ENCODE data around the gene SPATA31E1.

Gene SPATA31E1

DNA sequence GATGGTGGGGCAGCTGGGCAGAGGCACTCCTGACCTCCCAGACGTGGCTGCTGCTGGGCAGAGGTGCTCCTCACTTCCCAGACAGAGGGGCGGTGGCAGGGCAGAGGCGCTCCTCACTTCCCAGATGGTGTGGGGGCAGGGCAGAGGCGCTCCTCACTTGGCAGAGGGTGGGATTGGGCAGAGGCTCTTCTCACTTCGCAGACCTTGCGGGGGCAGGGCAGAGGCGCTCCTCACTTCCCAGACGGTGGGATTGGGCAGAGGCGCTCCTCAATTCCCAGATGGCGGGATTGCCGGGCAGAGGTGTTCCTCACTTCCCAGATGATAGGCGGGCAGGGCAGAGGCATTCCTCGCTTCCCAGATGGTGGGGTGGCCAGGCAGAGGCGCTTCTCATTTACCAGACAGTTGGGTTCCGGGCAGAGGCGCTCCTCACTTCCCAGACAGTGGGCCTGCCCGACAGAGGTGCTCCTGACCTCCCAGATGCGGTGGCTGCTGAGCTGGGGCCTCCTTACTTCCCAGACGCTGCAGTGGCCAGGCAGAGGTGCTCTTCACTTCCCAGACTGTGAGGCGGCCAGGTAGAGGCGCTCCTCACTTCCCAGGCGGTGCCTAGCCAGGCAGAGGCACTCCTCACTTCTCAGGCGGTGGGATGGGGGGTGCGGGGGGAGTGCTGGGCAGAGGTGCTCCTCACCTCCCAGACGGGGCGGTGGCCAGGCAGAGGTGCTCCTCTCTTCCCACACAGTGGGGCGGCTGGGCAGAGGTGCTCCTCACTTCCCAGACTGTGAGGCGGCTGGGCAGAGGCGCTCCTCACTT, 25.3 kb upstream of the SPATA31E1 start:
- no peak for ATAC-seq
- TF ChIP-seq SNAI2 (CRISPR knock-in tag; IDR thresholded peaks at IDR 0.05) (no peak), TOX (CRISPR knock-in tag; IDR thresholded peaks at IDR 0.05; ENCODE audit: borderline replicate concordance) (no peak), ESRRG (CRISPR knock-in tag; IDR thresholded peaks at IDR 0.05) (no peak), TCF4 (CRISPR knock-in tag; IDR thresholded peaks at IDR 0.05; ENCODE audit: borderline replicate concordance) (no peak), ISL1 (CRISPR knock-in tag; IDR thresholded peaks at IDR 0.05) (no peak), ZFP30 (CRISPR knock-in tag; IDR thresholded peaks at IDR 0.05) (no peak), ZC3H10 (CRISPR knock-in tag; IDR thresholded peaks at IDR 0.05) (no peak), ZNF8 (CRISPR knock-in tag; IDR thresholded peaks at IDR 0.05) (no peak), PPARA (CRISPR knock-in tag; IDR thresholded peaks at IDR 0.05; ENCODE audit: borderline replicate concordance) (no peak), GLIS3 (CRISPR knock-in tag; IDR thresholded peaks at IDR 0.05) (no peak), BACH2 (CRISPR knock-in tag; IDR thresholded peaks at IDR 0.05; ENCODE audit: borderline replicate concordance) (no peak), ZNF70 (CRISPR knock-in tag; IDR thresholded peaks at IDR 0.05) (no peak), ZFP3 (CRISPR knock-in tag; IDR thresholded peaks at IDR 0.05) (no peak)
- TF ChIP-seq, protein P1, sequence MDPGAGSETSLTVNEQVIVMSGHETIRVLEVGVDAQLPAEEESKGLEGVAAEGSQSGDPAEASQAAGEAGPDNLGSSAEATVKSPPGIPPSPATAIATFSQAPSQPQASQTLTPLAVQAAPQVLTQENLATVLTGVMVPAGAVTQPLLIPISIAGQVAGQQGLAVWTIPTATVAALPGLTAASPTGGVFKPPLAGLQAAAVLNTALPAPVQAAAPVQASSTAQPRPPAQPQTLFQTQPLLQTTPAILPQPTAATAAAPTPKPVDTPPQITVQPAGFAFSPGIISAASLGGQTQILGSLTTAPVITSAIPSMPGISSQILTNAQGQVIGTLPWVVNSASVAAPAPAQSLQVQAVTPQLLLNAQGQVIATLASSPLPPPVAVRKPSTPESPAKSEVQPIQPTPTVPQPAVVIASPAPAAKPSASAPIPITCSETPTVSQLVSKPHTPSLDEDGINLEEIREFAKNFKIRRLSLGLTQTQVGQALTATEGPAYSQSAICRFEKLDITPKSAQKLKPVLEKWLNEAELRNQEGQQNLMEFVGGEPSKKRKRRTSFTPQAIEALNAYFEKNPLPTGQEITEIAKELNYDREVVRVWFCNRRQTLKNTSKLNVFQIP (CRISPR knock-in tag; IDR thresholded peaks at IDR 0.05; ENCODE audit: borderline replicate concordance, low read depth): no peak
- TF ChIP-seq, protein P2, sequence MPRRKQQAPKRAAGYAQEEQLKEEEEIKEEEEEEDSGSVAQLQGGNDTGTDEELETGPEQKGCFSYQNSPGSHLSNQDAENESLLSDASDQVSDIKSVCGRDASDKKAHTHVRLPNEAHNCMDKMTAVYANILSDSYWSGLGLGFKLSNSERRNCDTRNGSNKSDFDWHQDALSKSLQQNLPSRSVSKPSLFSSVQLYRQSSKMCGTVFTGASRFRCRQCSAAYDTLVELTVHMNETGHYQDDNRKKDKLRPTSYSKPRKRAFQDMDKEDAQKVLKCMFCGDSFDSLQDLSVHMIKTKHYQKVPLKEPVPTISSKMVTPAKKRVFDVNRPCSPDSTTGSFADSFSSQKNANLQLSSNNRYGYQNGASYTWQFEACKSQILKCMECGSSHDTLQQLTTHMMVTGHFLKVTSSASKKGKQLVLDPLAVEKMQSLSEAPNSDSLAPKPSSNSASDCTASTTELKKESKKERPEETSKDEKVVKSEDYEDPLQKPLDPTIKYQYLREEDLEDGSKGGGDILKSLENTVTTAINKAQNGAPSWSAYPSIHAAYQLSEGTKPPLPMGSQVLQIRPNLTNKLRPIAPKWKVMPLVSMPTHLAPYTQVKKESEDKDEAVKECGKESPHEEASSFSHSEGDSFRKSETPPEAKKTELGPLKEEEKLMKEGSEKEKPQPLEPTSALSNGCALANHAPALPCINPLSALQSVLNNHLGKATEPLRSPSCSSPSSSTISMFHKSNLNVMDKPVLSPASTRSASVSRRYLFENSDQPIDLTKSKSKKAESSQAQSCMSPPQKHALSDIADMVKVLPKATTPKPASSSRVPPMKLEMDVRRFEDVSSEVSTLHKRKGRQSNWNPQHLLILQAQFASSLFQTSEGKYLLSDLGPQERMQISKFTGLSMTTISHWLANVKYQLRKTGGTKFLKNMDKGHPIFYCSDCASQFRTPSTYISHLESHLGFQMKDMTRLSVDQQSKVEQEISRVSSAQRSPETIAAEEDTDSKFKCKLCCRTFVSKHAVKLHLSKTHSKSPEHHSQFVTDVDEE (CRISPR knock-in tag; IDR thresholded peaks at IDR 0.05): no peak
- TF ChIP-seq, protein P3, sequence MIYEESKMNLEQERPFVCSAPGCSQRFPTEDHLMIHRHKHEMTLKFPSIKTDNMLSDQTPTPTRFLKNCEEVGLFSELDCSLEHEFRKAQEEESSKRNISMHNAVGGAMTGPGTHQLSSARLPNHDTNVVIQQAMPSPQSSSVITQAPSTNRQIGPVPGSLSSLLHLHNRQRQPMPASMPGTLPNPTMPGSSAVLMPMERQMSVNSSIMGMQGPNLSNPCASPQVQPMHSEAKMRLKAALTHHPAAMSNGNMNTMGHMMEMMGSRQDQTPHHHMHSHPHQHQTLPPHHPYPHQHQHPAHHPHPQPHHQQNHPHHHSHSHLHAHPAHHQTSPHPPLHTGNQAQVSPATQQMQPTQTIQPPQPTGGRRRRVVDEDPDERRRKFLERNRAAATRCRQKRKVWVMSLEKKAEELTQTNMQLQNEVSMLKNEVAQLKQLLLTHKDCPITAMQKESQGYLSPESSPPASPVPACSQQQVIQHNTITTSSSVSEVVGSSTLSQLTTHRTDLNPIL (CRISPR knock-in tag; IDR thresholded peaks at IDR 0.05; ENCODE audit: low read depth): no peak
- TF ChIP-seq, protein P4, sequence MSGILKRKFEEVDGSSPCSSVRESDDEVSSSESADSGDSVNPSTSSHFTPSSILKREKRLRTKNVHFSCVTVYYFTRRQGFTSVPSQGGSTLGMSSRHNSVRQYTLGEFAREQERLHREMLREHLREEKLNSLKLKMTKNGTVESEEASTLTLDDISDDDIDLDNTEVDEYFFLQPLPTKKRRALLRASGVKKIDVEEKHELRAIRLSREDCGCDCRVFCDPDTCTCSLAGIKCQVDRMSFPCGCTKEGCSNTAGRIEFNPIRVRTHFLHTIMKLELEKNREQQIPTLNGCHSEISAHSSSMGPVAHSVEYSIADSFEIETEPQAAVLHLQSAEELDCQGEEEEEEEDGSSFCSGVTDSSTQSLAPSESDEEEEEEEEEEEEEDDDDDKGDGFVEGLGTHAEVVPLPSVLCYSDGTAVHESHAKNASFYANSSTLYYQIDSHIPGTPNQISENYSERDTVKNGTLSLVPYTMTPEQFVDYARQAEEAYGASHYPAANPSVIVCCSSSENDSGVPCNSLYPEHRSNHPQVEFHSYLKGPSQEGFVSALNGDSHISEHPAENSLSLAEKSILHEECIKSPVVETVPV (CRISPR knock-in tag; IDR thresholded peaks at IDR 0.05): no peak

DNA sequence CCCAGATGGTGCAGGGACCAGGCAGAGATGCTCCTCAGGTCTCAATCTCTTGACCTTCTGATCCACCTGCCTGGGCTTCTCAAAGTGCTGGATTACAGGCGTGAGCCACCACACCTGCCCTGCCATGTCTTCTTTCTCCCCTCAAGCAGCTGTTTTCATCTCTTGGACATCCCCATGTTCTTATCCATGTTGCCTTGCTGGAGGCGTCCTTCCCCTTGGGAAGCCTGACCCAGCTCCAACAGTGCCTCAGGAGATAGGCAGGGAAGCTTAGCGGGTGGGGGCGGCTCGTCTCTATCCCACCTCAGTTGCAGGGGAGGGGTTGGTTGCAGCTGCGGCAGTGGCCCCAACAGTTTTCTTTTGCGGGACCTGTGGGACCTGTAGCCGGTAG, 24.7 kb upstream of the SPATA31E1 start:
- ATAC-seq: no peak
- TF ChIP-seq TCF4 (CRISPR knock-in tag; IDR thresholded peaks at IDR 0.05; ENCODE audit: borderline replicate concordance): no peak
- no peak for TF ChIP-seq OSR1 (CRISPR knock-in tag; IDR thresholded peaks at IDR 0.05)
- no peak for TF ChIP-seq TOX (CRISPR knock-in tag; IDR thresholded peaks at IDR 0.05; ENCODE audit: borderline replicate concordance)
- TF ChIP-seq ZFP30 (CRISPR knock-in tag; IDR thresholded peaks at IDR 0.05): no peak
- no peak for TF ChIP-seq PPARA (CRISPR knock-in tag; IDR thresholded peaks at IDR 0.05; ENCODE audit: borderline replicate concordance)
- TF ChIP-seq, protein P4 (CRISPR knock-in tag; IDR thresholded peaks at IDR 0.05): no peak
- no peak for TF ChIP-seq ZNF565 (CRISPR knock-in tag; conservative IDR thresholded peaks at IDR 0.05; ENCODE audit: low read depth)
- no peak for TF ChIP-seq CSDC2 (CRISPR knock-in tag; IDR thresholded peaks at IDR 0.05)
- TF ChIP-seq, protein P3 (CRISPR knock-in tag; IDR thresholded peaks at IDR 0.05; ENCODE audit: low read depth): no peak
- TF ChIP-seq ZNF70 (CRISPR knock-in tag; IDR thresholded peaks at IDR 0.05): no peak
- TF ChIP-seq ISL1 (CRISPR knock-in tag; IDR thresholded peaks at IDR 0.05): no peak
- no peak for TF ChIP-seq ZNF8 (CRISPR knock-in tag; IDR thresholded peaks at IDR 0.05)
- TF ChIP-seq, protein P2 (CRISPR knock-in tag; IDR thresholded peaks at IDR 0.05): no peak
